BE2C (cell line): ENCODE measurements around the gene SPATA21.
"Not testable (repeated sequence)": the region's sequence is repeated elsewhere in the genome, so short reads cannot be mapped to it uniquely, and the experiment has no call there.

Experiments
- DNase-seq: peaks from one replicate; pipeline ENCODE4 v3.0.0-alpha.2; 2020
- H3K27me3 ChIP-seq: fragments of 250-450 bp; sonication (Bioruptor Pico); 2 replicates; pipeline ENCODE4 v1.5.1; 2020; ENCODE audit warnings: mild to moderate bottlenecking
- H3K36me3 ChIP-seq: fragments of 250-450 bp; sonication (Bioruptor Pico); 2 replicates; pipeline ENCODE4 v1.5.1; 2020; ENCODE audit warnings: mild to moderate bottlenecking
- H3K4me1 ChIP-seq: fragments of 250-450 bp; sonication (Bioruptor Pico); 2 replicates; pipeline ENCODE4 v1.5.1; 2020
- H3K4me3 ChIP-seq: 2 replicates; pipeline ENCODE4 v1.5.1; 2011; ENCODE audit warnings: low read depth, low read length
- H3K9me3 ChIP-seq: fragments of 250-450 bp; sonication (Bioruptor Pico); 2 replicates; pipeline ENCODE4 v1.5.1; 2020
- CTCF ChIP-seq: IDR thresholded peaks from 2 replicates; pipeline ENCODE4 v1.5.1; 2012; ENCODE audit warnings: mild to moderate bottlenecking, low read depth, low read length

Gene SPATA21

GRCh38 chr1:16474891-16475290 lies 37.7 kb upstream of the SPATA21 start:
- H3K9me3 ChIP-seq, H3K4me3 ChIP-seq, DNase-seq, H3K36me3 ChIP-seq, H3K4me1 ChIP-seq, H3K27me3 ChIP-seq: not testable (repeated sequence)
- TF ChIP-seq CTCF = peak; percentile 17; the same call in 1 of the 2 replicates

GRCh38 chr1:16474166-16474800 lies 37.1 kb upstream of the SPATA21 start:
- no peak for TF ChIP-seq CTCF
- H3K36me3 ChIP-seq = no peaks in the 10 kb centered on the region
- H3K9me3 ChIP-seq = no peaks in the 10 kb centered on the region
- no peak for DNase-seq
- no peaks in the 10 kb centered on the region for H3K4me1 ChIP-seq
- H3K27me3 ChIP-seq = no peaks in the 10 kb centered on the region
- no peak overlapping the region for H3K4me3 ChIP-seq

- no peak overlapping the region for H3K4me3 ChIP-seq
- no peaks in the 10 kb centered on the region for H3K27me3 ChIP-seq
- TF ChIP-seq CTCF = no peak
- no peak for DNase-seq
- no peaks in the 10 kb centered on the region for H3K36me3 ChIP-seq
- H3K4me1 ChIP-seq = no peaks in the 10 kb centered on the region
- H3K9me3 ChIP-seq = no peaks in the 10 kb centered on the region
Measured at GRCh38 chr1:16468558-16468957, 31.3 kb upstream of the SPATA21 start.

- no peak for TF ChIP-seq CTCF
- DNase-seq = no peak
- Histone ChIP-seq H3K36me3 (no peaks in the 10 kb centered on the region), H3K4me3 (no peak overlapping the region), H3K4me1 (no peaks in the 10 kb centered on the region), H3K9me3 (no peaks in the 10 kb centered on the region), H3K27me3 (no peaks in the 10 kb centered on the region)
Measured at GRCh38 chr1:16464917-16465625, 27.8 kb upstream of the SPATA21 start.

- H3K9me3 ChIP-seq = no peaks in the 10 kb centered on the region
- H3K27me3 ChIP-seq = no peaks in the 10 kb centered on the region
- H3K4me3 ChIP-seq = no peak overlapping the region
- no peaks in the 10 kb centered on the region for H3K4me1 ChIP-seq
- no peak for DNase-seq
- no peaks in the 10 kb centered on the region for H3K36me3 ChIP-seq
- TF ChIP-seq CTCF = no peak
Measured at GRCh38 chr1:16462773-16463330, 25.6 kb upstream of the SPATA21 start.

- DNase-seq = no peak
- Histone ChIP-seq H3K4me3 (no peak overlapping the region), H3K9me3 (no peaks in the 10 kb centered on the region), H3K36me3 (no peaks in the 10 kb centered on the region), H3K27me3 (no peaks in the 10 kb centered on the region), H3K4me1 (no peaks in the 10 kb centered on the region)
- no peak for TF ChIP-seq CTCF
Measured at GRCh38 chr1:16461681-16462080, 24.5 kb upstream of the SPATA21 start.
